GM18861 (cell line): ENCODE results near the gene DENND6B.
"Not testable (repeated sequence)": the region's sequence is repeated elsewhere in the genome, so short reads cannot be mapped to it uniquely, and the experiment has no call there.

Experiments used
- ATAC-seq: cut with Tn5 transposase; IDR thresholded peaks from one replicate; pipeline ENCODE4 v1.9.1; 2021; ENCODE audit not compliant: unreplicated experiment

Gene DENND6B

GRCh38 chr22:50273781-50274180, 53.0 kb downstream of the DENND6B start:
- not testable (repeated sequence) for ATAC-seq

- ATAC-seq, result not testable (repeated sequence)
Observed at GRCh38 chr22:50273352-50273751, 53.5 kb downstream of the DENND6B start.

GRCh38 chr22:50272044-50272802, 54.6 kb downstream of the DENND6B start:
- no peak for ATAC-seq

GRCh38 chr22:50271519-50271970, 55.3 kb downstream of the DENND6B start:
- ATAC-seq, result no peak

GRCh38 chr22:50270666-50271394, 56.0 kb downstream of the DENND6B start:
- ATAC-seq, result no peak

GRCh38 chr22:50269970-50270665, 56.7 kb downstream of the DENND6B start, which contains the start of gene MAPK11:
Gene MAPK11 (minus strand): TSS chr22:50270380. CDS start chr22:50270292, 88 bp downstream.
- no peak for ATAC-seq

GRCh38 chr22:50269573-50269969, 57.2 kb downstream of the DENND6B start:
- ATAC-seq, result no peak

DNA sequence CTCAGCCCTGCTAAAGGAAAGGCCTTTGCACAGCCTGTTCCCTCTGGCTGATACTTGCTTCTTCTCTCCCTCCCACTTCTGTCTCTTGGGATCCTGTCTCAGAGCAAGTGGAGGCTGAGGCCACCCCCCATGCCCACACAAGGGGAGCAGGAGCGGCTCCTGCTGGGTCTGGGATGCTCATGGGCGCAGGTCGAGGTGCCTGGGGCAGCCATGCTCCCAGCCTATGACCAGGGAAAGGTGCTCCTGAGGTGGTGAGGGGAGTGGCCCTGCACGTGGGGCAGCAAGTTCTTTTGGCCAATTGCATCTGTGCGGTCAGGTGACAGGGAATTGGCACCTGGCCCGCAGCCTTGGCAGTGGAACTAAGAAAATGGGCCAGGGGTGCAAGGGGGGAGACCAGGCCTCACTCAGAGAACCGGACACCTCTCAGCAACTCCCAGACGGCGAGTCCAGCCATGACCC, 58.1 kb downstream of the DENND6B start:
- no peak for ATAC-seq

GRCh38 chr22:50267591-50268390, 59.0 kb downstream of the DENND6B start:
- ATAC-seq, result no peak

GRCh38 chr22:50266994-50267393, 59.8 kb downstream of the DENND6B start:
- no peak for ATAC-seq

DNA sequence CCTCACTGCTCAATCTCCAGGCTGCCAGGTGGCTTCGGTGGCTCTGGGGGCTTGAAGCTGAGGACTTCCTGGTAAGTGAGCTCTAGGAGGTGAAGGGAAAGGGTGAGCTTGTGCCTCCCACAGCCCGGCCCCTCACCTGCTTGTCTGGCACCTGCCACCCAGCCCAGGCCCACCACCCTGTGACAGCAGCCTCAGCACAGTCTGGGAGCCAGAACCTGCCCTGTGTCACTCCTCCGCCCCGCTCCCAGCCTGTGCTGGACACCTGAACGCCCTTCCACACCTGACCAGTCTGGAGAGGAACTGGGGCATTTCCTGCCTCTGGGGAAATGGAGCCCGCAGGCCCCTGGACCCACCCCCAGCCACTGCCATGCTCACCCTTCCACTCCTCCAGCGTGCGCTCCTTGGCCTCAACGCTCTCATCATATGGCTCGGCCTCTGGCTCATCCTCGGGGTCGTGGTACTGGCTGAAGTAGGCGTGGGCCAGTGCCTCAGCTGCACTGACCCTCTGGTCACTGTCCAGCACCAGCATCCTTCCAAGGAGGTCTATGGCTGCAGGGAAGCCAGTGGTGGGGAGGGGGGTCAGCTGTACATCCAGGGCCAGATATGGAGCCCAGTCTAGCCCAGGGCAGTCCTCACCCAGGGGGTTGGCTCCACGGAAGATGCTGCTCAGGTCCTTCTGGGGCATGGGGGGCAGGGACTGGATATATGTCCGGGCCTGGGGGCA, 61.7 kb downstream of the DENND6B start:
- no peak for ATAC-seq

DNA sequence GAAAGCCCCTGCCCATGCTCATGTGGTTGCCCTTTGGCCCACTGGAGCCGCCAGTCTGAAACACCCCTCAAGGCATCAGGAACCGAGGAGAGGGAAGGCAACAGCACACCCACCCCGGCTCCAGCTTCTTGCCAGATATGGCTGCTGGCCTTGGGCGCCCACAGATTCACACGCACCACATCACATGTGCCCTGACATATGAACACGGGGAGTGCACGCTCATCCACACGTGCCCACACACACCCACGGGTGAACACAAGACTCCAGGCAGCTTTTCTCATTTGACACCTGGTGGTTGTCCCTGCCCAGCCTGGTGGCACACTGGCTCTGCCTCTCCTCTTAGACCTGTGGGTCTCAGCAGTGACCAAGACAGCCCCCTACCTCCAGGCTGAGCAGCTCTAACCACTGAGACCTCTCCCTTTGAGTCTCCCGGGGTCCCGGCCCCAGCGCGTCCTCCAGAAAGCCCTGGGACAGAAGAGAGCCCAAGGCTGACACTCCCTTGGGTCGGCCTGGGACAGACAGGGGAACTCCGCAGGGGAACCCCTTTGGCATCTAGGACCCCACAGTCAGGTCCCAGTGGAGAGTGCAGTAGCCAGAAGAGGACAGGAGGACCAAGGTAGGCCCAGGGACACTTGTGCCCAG, 62.6 kb downstream of the DENND6B start:
- no peak for ATAC-seq

DNA sequence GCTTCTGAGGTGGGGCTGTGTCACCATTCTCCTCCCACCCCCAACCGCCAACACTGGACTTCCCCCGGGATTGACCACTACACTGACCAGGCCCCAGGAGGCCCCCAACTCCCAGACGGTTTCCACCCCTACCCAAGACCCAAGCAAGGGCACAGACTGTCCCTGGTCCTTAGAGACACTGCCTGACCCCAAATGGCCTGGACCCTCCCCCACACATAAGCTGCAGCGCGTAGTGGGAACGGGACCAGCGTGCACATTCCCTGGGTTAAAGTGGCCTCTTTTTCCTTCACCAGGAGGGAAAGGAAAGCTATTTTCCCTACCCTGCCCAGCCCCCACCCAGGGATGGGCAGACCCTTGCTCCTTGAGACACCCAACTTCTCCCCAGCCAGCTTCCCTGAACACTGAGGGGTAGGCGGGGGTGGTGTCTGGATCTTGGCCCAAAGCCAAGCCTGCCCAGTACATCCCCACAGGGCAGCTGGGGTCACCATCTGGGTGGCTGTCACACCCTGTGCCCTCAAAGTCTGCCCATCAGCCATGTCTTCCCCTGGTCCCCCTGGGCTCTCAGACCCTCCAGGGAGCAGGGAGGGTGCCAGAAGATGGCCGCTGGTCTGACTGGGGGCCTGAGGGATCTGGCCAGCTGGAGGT, 63.7 kb downstream of the DENND6B start:
- no peak for ATAC-seq

GRCh38 chr22:50262460-50262911, 64.3 kb downstream of the DENND6B start:
- no peak for ATAC-seq

DNA sequence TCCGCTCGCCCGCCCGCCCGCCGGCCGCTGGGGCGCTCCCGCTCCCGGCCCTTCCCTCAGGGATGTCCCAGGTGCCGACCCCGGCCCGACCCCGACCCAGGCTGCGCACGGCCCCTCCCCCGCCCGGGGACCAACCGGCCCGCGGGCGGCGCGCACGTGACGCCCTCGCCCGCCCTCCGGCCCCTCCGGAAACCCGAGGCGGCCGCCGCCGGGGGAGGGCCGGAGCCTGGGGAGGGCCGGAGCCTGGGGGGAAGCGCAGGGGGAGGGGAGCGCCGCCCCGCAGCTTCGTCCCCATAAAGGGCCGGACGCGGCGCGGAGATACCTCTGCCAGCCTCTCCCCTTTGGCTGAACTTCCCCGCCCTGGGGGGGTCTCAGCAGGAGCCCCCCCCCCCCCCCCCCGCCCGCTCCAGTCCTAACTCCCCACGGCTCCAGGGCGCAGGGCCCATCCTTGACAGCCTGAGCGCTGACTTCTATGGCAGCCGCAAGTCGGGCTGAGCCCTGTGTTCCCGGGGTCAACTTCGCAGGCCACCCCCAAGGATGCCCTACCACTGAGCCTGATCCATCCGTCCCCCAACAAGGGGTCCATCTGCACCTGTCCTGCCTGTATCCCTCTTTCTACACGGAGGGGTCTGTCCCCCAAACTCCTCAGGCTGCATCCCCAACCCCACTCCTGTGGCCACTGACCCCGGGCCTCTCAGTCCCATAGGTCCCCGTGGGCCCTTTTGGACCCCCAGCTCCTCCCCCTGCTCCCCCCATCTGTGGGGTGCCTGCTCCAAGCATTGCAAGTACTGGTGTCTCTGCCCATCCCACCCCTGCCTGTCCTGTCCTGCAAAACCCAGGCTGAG, 65.0 kb downstream of the DENND6B start, which contains the start of gene MAPK12:
Gene MAPK12 (minus strand): TSS at position 69 of the 845 bp plus-strand sequence. CDS start 174 bp downstream, outside the sequence.
- ATAC-seq, result no peak

- ATAC-seq, result no peak
Observed at GRCh38 chr22:50260801-50261614, 65.8 kb downstream of the DENND6B start.

GRCh38 chr22:50260434-50260800, 66.4 kb downstream of the DENND6B start:
- no peak for ATAC-seq
